ENCODE data around the gene TMEM143. TPM values are rescaled to one million over a fixed set of nuclear protein-coding genes. Genes with fewer than 3 reads are reported as not detected.

TMEM143 gene
- total and polyA plus RNA-seq, 10 of the 15 experiments (the other 5 are each of a cell fraction or from before 2014, with no cell fraction given), result 1.5 to 19.5 (median 10.1) TPM

GRCh38 chr19:48367855-48368254, 4.1 kb upstream of the TMEM143 start (continued):
- TF ChIP-seq, protein P1, sequence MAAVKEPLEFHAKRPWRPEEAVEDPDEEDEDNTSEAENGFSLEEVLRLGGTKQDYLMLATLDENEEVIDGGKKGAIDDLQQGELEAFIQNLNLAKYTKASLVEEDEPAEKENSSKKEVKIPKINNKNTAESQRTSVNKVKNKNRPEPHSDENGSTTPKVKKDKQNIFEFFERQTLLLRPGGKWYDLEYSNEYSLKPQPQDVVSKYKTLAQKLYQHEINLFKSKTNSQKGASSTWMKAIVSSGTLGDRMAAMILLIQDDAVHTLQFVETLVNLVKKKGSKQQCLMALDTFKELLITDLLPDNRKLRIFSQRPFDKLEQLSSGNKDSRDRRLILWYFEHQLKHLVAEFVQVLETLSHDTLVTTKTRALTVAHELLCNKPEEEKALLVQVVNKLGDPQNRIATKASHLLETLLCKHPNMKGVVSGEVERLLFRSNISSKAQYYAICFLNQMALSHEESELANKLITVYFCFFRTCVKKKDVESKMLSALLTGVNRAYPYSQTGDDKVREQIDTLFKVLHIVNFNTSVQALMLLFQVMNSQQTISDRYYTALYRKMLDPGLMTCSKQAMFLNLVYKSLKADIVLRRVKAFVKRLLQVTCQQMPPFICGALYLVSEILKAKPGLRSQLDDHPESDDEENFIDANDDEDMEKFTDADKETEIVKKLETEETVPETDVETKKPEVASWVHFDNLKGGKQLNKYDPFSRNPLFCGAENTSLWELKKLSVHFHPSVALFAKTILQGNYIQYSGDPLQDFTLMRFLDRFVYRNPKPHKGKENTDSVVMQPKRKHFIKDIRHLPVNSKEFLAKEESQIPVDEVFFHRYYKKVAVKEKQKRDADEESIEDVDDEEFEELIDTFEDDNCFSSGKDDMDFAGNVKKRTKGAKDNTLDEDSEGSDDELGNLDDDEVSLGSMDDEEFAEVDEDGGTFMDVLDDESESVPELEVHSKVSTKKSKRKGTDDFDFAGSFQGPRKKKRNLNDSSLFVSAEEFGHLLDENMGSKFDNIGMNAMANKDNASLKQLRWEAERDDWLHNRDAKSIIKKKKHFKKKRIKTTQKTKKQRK (IDR thresholded peaks at IDR 0.05; ENCODE audit: low read depth, low read length), result no peak
- TF ChIP-seq PAX5 (IDR thresholded peaks at IDR 0.05; ENCODE audit: borderline replicate concordance, low read depth, low read length) (no peak), MTA3 (IDR thresholded peaks at IDR 0.05; ENCODE audit: borderline replicate concordance, low read length) (no peak)

GRCh38 chr19:48365602-48366001, 1.9 kb upstream of the TMEM143 start:
- no peak for DNase-seq (ENCODE audit: low read depth, low spot score)
- H4K20me1 ChIP-seq (ENCODE audit: control insufficient read depth, insufficient read depth), result no peaks in the 10 kb centered on the region
- no peak overlapping the region for H3K4me3 ChIP-seq
- ATAC-seq, result no peak
- peaks cover 3% of the 10 kb centered on the region for H3K79me2 ChIP-seq (ENCODE audit: control insufficient read depth, insufficient read depth, low read length)
- SMC1A ChIA-PET (ENCODE audit: uncharacterized antibody, unreplicated experiment), result no interaction called here
- no TSS peak for BruUV-seq (replicated peaks)
- no peaks in the 10 kb centered on the region for H3K9me3 ChIP-seq (replicated peaks; ENCODE audit: control insufficient read depth, insufficient read depth, low read length)
- no peaks in the 10 kb centered on the region for H3K36me3 ChIP-seq (ENCODE audit: control insufficient read depth in 2 of 2, insufficient read depth in 2 of 2, low read length in 1 of 2)
- no peak overlapping the region for H3K9ac ChIP-seq (ENCODE audit: control insufficient read depth, insufficient read depth, low read length)
- intact Hi-C loops (cut with micrococcal nuclease; ENCODE audit: unreplicated experiment), result no loop called here
- CTCF ChIA-PET, result interaction anchor here (1.3 to 3.1 kb wide), 2 partner anchors 26 to 31 kb away, joined by 4 to 36 read pairs; partner anchors contain the start of gene KDELR1
- no peak overlapping the region for H3K4me2 ChIP-seq (ENCODE audit: control insufficient read depth, insufficient read depth)
- RAD21 ChIA-PET (ENCODE audit: unreplicated experiment), result no interaction called here
- in situ Hi-C loops (cut with MboI), result no loop called here
- peaks cover 9% of the 10 kb centered on the region; the same call in 1 of the 2 replicates for H3K4me1 ChIP-seq (ENCODE audit: control insufficient read depth, insufficient read depth, low read length)
- FAIRE-seq, result no peak
- no peak overlapping the region for H2AFZ ChIP-seq (ENCODE audit: control insufficient read depth, low read depth, low read length)
- H3K27ac ChIP-seq (ENCODE audit: control insufficient read depth, insufficient read depth), result no peak overlapping the region
- POLR2A ChIA-PET, result interaction anchor here (0.6 kb wide), 1 partner anchor 125 kb away, joined by 3 read pairs; no protein-coding TSS in a partner anchor
- H3K27me3 ChIP-seq (replicated peaks in 1 of 2; ENCODE audit: control insufficient read depth in 2 of 2, insufficient read depth in 2 of 2, low read length in 1 of 2), result no peaks in the 10 kb centered on the region
- WGBS (ENCODE audit: insufficient coverage, insufficient replicate concordance, low lambda C conversion rate, missing lambda C conversion rate), result 84% methylated on average over 9 of the region's 11 CpGs
- TF ChIP-seq REST (IDR thresholded peaks at IDR 0.05; ENCODE audit: low read depth, low read length), result no peak
- TF ChIP-seq NFXL1 (IDR thresholded peaks at IDR 0.05; ENCODE audit: borderline replicate concordance), result no peak
- no peak for TF ChIP-seq IKZF1 (conservative IDR thresholded peaks at IDR 0.05)
- TF ChIP-seq, protein P2, sequence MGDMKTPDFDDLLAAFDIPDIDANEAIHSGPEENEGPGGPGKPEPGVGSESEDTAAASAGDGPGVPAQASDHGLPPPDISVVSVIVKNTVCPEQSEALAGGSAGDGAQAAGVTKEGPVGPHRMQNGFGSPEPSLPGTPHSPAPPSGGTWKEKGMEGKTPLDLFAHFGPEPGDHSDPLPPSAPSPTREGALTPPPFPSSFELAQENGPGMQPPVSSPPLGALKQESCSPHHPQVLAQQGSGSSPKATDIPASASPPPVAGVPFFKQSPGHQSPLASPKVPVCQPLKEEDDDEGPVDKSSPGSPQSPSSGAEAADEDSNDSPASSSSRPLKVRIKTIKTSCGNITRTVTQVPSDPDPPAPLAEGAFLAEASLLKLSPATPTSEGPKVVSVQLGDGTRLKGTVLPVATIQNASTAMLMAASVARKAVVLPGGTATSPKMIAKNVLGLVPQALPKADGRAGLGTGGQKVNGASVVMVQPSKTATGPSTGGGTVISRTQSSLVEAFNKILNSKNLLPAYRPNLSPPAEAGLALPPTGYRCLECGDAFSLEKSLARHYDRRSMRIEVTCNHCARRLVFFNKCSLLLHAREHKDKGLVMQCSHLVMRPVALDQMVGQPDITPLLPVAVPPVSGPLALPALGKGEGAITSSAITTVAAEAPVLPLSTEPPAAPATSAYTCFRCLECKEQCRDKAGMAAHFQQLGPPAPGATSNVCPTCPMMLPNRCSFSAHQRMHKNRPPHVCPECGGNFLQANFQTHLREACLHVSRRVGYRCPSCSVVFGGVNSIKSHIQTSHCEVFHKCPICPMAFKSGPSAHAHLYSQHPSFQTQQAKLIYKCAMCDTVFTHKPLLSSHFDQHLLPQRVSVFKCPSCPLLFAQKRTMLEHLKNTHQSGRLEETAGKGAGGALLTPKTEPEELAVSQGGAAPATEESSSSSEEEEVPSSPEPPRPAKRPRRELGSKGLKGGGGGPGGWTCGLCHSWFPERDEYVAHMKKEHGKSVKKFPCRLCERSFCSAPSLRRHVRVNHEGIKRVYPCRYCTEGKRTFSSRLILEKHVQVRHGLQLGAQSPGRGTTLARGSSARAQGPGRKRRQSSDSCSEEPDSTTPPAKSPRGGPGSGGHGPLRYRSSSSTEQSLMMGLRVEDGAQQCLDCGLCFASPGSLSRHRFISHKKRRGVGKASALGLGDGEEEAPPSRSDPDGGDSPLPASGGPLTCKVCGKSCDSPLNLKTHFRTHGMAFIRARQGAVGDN (IDR thresholded peaks at IDR 0.05), result no peak
- no peak for TF ChIP-seq MEF2A (IDR thresholded peaks at IDR 0.05; ENCODE audit: insufficient read depth, low read depth, low read length)
- no peak for TF ChIP-seq ATF3 (IDR thresholded peaks at IDR 0.05; ENCODE audit: borderline replicate concordance, extremely low read depth, low read depth, low read length)
- TF ChIP-seq CHD2 (IDR thresholded peaks at IDR 0.05; ENCODE audit: borderline replicate concordance, low read depth, low read length), result no peak

All from GM12878 (cell line).